AG04450 (cell line): ENCODE measurements around the gene EXOC2. TPM values are rescaled to one million over a fixed set of nuclear protein-coding genes. Genes with fewer than 3 reads are reported as not detected.

ENCODE experiments used
- CTCF ChIA-PET: fragments of 300-600, 350-600 bp; formaldehyde crosslinking; extraction: SDS; loops from one replicate; lab custom pipeline; 2022; ENCODE audit warnings: antibody characterized with exemption, inconsistent platforms; lab: Charles Lee
- POLR2A ChIA-PET: fragments of 350-600 bp; formaldehyde crosslinking; extraction: SDS; loops from one replicate; lab custom pipeline; 2021; ENCODE audit warnings: antibody characterized with exemption, inconsistent platforms; lab: Yijun Ruan, JAX
- DNase-seq: peaks from one replicate; pipeline ENCODE4 v3.0.0-alpha.2; 2011; ENCODE audit warnings: low read depth, low spot score
- H3K27ac ChIP-seq: one replicate; pipeline ENCODE4 v1.5.1; 2012; ENCODE audit warnings: low read depth, low read length, control low read depth
- H3K27me3 ChIP-seq: one replicate; pipeline ENCODE4 v1.6.0; 2012; ENCODE audit warnings: low read length; ENCODE audit not compliant: control insufficient read depth, insufficient read depth
- H3K4me3 ChIP-seq: 2 replicates; pipeline ENCODE4 v1.5.1; 2011; ENCODE audit warnings: mild to moderate bottlenecking, low read depth, low read length, control low read depth
- H3K9me3 ChIP-seq: 2 replicates; pipeline ENCODE4 v1.5.1; 2012; ENCODE audit warnings: low read length; ENCODE audit not compliant: control insufficient read depth, insufficient read depth
- CTCF ChIP-seq: IDR thresholded peaks from 2 replicates; pipeline ENCODE4 v1.5.1; 2011; ENCODE audit warnings: low read depth, low read length, control low read depth, inconsistent platforms
- polyA plus RNA-seq: library from polyadenylated mRNA; depleted of rRNA; stranded (reverse); fragments of >200 nt; gene quantifications from 2 replicates; pipeline ENCODE4 v1.2.3, GENCODE V29; 2011

The EXOC2 gene
- polyA plus RNA-seq, 1 experiment: 33.4 TPM

GRCh38 chr6:713351-713750 is 20.4 kb upstream of the EXOC2 start:
- POLR2A ChIA-PET: no interaction called here

GRCh38 chr6:712805-713204 is 19.9 kb upstream of the EXOC2 start:
- ChIA-PET POLR2A (no interaction called here), CTCF (interaction anchor here (6.2 kb wide), 1 partner anchor 8 kb away, joined by 67 read pairs; no protein-coding TSS in a partner anchor)
- H3K27me3 ChIP-seq: no peaks in the 10 kb centered on the region
- no peak overlapping the region for H3K4me3 ChIP-seq
- no peak for TF ChIP-seq CTCF
- H3K27ac ChIP-seq: no peak overlapping the region
- H3K9me3 ChIP-seq: no peaks in the 10 kb centered on the region
- DNase-seq: no peak

More at GRCh38 chr6:713351-713750, 20.4 kb upstream of the EXOC2 start:
- H3K27me3 ChIP-seq: no peaks in the 10 kb centered on the region
- no peak for DNase-seq
- H3K9me3 ChIP-seq: no peaks in the 10 kb centered on the region
- H3K4me3 ChIP-seq: no peak overlapping the region
- TF ChIP-seq CTCF: no peak
- CTCF ChIA-PET: interaction anchor here (6.2 kb wide), 1 partner anchor 8 kb away, joined by 67 read pairs; no protein-coding TSS in a partner anchor
- H3K27ac ChIP-seq: no peak overlapping the region

- TF ChIP-seq CTCF: no peak
- ChIA-PET CTCF (interaction anchor here (1.1 to 6.2 kb wide), 2 partner anchors 9 to 119 kb away, joined by 5 to 67 read pairs; no protein-coding TSS in a partner anchor), POLR2A (no interaction called here)
- no peak for DNase-seq
- Histone ChIP-seq H3K27me3 (no peaks in the 10 kb centered on the region), H3K4me3 (no peak overlapping the region; the same call in 1 of the 2 replicates), H3K27ac (no peak overlapping the region), H3K9me3 (no peaks in the 10 kb centered on the region)
Measured at GRCh38 chr6:711925-712324, 19.0 kb upstream of the EXOC2 start.

GRCh38 chr6:710601-711571 is 17.9 kb upstream of the EXOC2 start:
- POLR2A ChIA-PET: no interaction called here
- TF ChIP-seq CTCF: no peak
- H3K9me3 ChIP-seq: no peaks in the 10 kb centered on the region
- DNase-seq: no peak
- H3K27ac ChIP-seq: peak overlapping the region; percentile 95
- H3K27me3 ChIP-seq: no peaks in the 10 kb centered on the region
- CTCF ChIA-PET: interaction anchor here (1.1 to 6.2 kb wide), 5 partner anchors 10 to 118 kb away, joined by 3 to 67 read pairs (median 4); no protein-coding TSS in a partner anchor
- H3K4me3 ChIP-seq: peak overlapping the region; percentile 70
